ENCODE measurements around the gene PDZD2.

DNA sequence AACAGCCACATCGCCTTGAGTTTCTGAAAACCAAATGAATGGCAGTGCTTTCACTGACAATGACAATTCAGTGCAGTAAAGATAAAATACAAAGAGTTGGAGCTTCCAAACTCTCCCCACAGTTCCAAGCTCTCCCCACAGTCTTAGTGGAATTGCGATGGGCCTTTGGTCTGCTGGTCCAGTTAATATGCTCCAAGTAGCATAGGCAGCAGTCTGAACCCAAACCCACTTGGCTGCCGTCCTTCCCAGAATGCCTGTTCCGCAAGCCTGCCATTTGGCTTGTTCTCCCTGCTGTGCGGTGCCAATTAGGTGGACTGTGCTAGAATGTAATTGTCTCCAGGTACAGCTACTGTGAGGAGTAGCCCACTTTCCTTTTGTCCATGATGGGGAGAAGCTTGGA lies 285.1 kb downstream of the PDZD2 start:
- TF ChIP-seq, protein P1, sequence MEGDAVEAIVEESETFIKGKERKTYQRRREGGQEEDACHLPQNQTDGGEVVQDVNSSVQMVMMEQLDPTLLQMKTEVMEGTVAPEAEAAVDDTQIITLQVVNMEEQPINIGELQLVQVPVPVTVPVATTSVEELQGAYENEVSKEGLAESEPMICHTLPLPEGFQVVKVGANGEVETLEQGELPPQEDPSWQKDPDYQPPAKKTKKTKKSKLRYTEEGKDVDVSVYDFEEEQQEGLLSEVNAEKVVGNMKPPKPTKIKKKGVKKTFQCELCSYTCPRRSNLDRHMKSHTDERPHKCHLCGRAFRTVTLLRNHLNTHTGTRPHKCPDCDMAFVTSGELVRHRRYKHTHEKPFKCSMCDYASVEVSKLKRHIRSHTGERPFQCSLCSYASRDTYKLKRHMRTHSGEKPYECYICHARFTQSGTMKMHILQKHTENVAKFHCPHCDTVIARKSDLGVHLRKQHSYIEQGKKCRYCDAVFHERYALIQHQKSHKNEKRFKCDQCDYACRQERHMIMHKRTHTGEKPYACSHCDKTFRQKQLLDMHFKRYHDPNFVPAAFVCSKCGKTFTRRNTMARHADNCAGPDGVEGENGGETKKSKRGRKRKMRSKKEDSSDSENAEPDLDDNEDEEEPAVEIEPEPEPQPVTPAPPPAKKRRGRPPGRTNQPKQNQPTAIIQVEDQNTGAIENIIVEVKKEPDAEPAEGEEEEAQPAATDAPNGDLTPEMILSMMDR (IDR thresholded peaks at IDR 0.05) = no peak
- no peak for TF ChIP-seq POLR2A (IDR thresholded peaks at IDR 0.05)

Data from sigmoid colon (tissue), 3 donors.